H9 (cell line): ENCODE results near the gene DLK1. TPM values are rescaled to one million over a fixed set of nuclear protein-coding genes. Genes with fewer than 3 reads are reported as not detected.
A peak's percentile ranks its signal among the peaks of the same experiment; 100 is the strongest.

ENCODE experiments used
- DNase-seq: peaks from one replicate; pipeline ENCODE4 v3.0.0-alpha.2; 2017
- H2AFZ ChIP-seq: one replicate; pipeline ENCODE4 v1.6.1; 2013; ENCODE audit warnings: mild to moderate bottlenecking, low read length, control low read depth, moderate library complexity
- H2AK5ac ChIP-seq: 2 replicates; pipeline ENCODE4 v1.6.1; 2013; ENCODE audit warnings: low read length, control low read depth, mixed read lengths; ENCODE audit not compliant: insufficient read length
- H2BK120ac ChIP-seq: one replicate; pipeline ENCODE4 v1.6.1; 2013; ENCODE audit warnings: low read depth, mild to moderate bottlenecking, low read length, control low read depth, inconsistent platforms; ENCODE audit not compliant: poor library complexity, severe bottlenecking
- H2BK12ac ChIP-seq: 2 replicates; pipeline ENCODE4 v1.6.1; 2013; ENCODE audit warnings: low read length, control low read depth, mixed read lengths, low read depth; ENCODE audit not compliant: insufficient read length
- H2BK15ac ChIP-seq: 2 replicates; pipeline ENCODE4 v1.6.1; 2013; ENCODE audit warnings: low read depth, low read length, control low read depth
- H2BK20ac ChIP-seq: one replicate; pipeline ENCODE4 v1.6.1; 2013; ENCODE audit warnings: low read depth, mild to moderate bottlenecking, low read length, control low read depth, inconsistent platforms; ENCODE audit not compliant: poor library complexity, severe bottlenecking
- H2BK5ac ChIP-seq: 2 replicates; pipeline ENCODE4 v1.6.1; 2013; ENCODE audit warnings: low read length, control low read depth, mixed read lengths; ENCODE audit not compliant: insufficient read length
- H3K14ac ChIP-seq: 2 replicates; pipeline ENCODE4 v1.6.1; 2013; ENCODE audit warnings: low read length, control low read depth; ENCODE audit not compliant: insufficient read depth
- H3K18ac ChIP-seq: 2 replicates; pipeline ENCODE4 v1.6.1; 2013; ENCODE audit warnings: low read depth, mild to moderate bottlenecking, mixed read lengths, low read length, control low read depth; ENCODE audit not compliant: insufficient read length
- H3K23ac ChIP-seq: 2 replicates; pipeline ENCODE4 v1.6.1; 2013; ENCODE audit warnings: low read length, control low read depth, mixed read lengths, low read depth; ENCODE audit not compliant: insufficient read length
- H3K23me2 ChIP-seq: 2 replicates; pipeline ENCODE4 v1.6.1; 2013; ENCODE audit warnings: low read depth, mild to moderate bottlenecking, mixed read lengths, low read length, control low read depth; ENCODE audit not compliant: insufficient read length, poor library complexity, severe bottlenecking
- H3K27ac ChIP-seq: 2 replicates; pipeline ENCODE4 v1.5.1; 2013; ENCODE audit warnings: low read length, control low read depth, mixed read lengths, low read depth; ENCODE audit not compliant: insufficient read length
- H3K27me3 ChIP-seq: 2 replicates; pipeline ENCODE4 v1.6.1; 2013; ENCODE audit warnings: low read length, control low read depth, inconsistent platforms; ENCODE audit not compliant: insufficient read depth
- H3K4ac ChIP-seq: 2 replicates; pipeline ENCODE4 v1.6.1; 2013; ENCODE audit warnings: low read depth, mild to moderate bottlenecking, control low read depth, inconsistent platforms, low read length, moderate library complexity
- H3K4me1 ChIP-seq: 2 replicates; pipeline ENCODE4 v1.6.1; 2013; ENCODE audit warnings: low read length, control low read depth, inconsistent platforms; ENCODE audit not compliant: insufficient read depth
- H3K4me2 ChIP-seq: 2 replicates; pipeline ENCODE4 v1.6.1; 2013; ENCODE audit warnings: low read length, control low read depth, mixed read lengths; ENCODE audit not compliant: insufficient read length, insufficient read depth
- H3K56ac ChIP-seq: 2 replicates; pipeline ENCODE4 v1.6.1; 2013; ENCODE audit warnings: low read depth, mild to moderate bottlenecking, mixed read lengths, low read length, control low read depth; ENCODE audit not compliant: insufficient read length
- H3K79me1 ChIP-seq: 2 replicates; pipeline ENCODE4 v1.6.1; 2013; ENCODE audit warnings: low read depth, mild to moderate bottlenecking, moderate library complexity, low read length, control low read depth, inconsistent platforms; ENCODE audit not compliant: insufficient read depth, poor library complexity, severe bottlenecking
- H3K79me2 ChIP-seq: 2 replicates; pipeline ENCODE4 v1.6.1; 2013; ENCODE audit warnings: low read length, control low read depth, inconsistent platforms; ENCODE audit not compliant: insufficient read depth
- H3K9ac ChIP-seq: 2 replicates; pipeline ENCODE4 v1.6.1; 2013; ENCODE audit warnings: low read length, control low read depth, mixed read lengths; ENCODE audit not compliant: insufficient read length; ENCODE audit errors: extremely low read depth
- H3K9me3 ChIP-seq: one replicate; pipeline ENCODE4 v1.6.1; 2013; ENCODE audit warnings: low read depth, low read length, inconsistent platforms; ENCODE audit not compliant: control insufficient read depth
- H3T11ph ChIP-seq: one replicate; pipeline ENCODE4 v1.6.1; 2013; ENCODE audit warnings: mild to moderate bottlenecking, low read length, control low read depth, inconsistent platforms
- H4K20me1 ChIP-seq: one replicate; pipeline ENCODE4 v1.6.1; 2013; ENCODE audit not compliant: control insufficient read depth, insufficient read length, insufficient read depth
- H4K5ac ChIP-seq: 2 replicates; pipeline ENCODE4 v1.6.1; 2013; ENCODE audit warnings: low read depth, mild to moderate bottlenecking, mixed read lengths, low read length, control low read depth; ENCODE audit not compliant: insufficient read length
- H4K8ac ChIP-seq: replicated peaks from 2 replicates; pipeline ENCODE4 v1.6.1; 2013; ENCODE audit warnings: low read length, control low read depth, mixed read lengths, low read depth; ENCODE audit not compliant: insufficient read length
- H4K91ac ChIP-seq: 2 replicates; pipeline ENCODE4 v1.6.1; 2013; ENCODE audit warnings: low read depth, mild to moderate bottlenecking, moderate library complexity, mixed read lengths, low read length, control low read depth; ENCODE audit not compliant: insufficient read length
- H3K27ac Mint-ChIP-seq, 3 experiments: 2 replicates in 2 of 3; 3 replicates in 1 of 3; pipeline ENCODE4 v1.8.0; 2020 to 2021; ENCODE audit warnings: mixed read lengths in 3 of 3, mild to moderate bottlenecking in 1 of 3, moderate library complexity in 1 of 3
- H3K27me3 Mint-ChIP-seq: 2 replicates; pipeline ENCODE4 v1.8.0; 2021; ENCODE audit warnings: low read depth, mild to moderate bottlenecking, moderate library complexity, mixed read lengths
- H3K36me3 Mint-ChIP-seq, 3 experiments: 2 replicates in 2 of 3; 3 replicates in 1 of 3; pipeline ENCODE4 v1.8.0; 2020 to 2021; ENCODE audit warnings: low read depth in 3 of 3, mixed read lengths in 3 of 3; ENCODE audit not compliant: insufficient read depth in 1 of 3
- H3K4me1 Mint-ChIP-seq, 2 experiments: 2 replicates each; pipeline ENCODE4 v1.8.0; 2020; ENCODE audit warnings: mixed read lengths in 2 of 2
- H3K4me3 Mint-ChIP-seq, 2 experiments: 2 replicates in 1 of 2; 3 replicates in 1 of 2; pipeline ENCODE4 v1.8.0; 2020 to 2021; ENCODE audit warnings: mild to moderate bottlenecking in 2 of 2, mixed read lengths in 2 of 2, moderate library complexity in 1 of 2
- H3K9me3 Mint-ChIP-seq, 2 experiments: 2 replicates in 1 of 2; 3 replicates in 1 of 2; pipeline ENCODE4 v1.8.0; 2020; ENCODE audit warnings: mild to moderate bottlenecking in 2 of 2, mixed read lengths in 2 of 2, moderate library complexity in 1 of 2
- WGBS: extraction: QIAGEN DNeasy Blood & Tissue Kit; methylation state at CpG from one replicate; pipeline ENCODE4 v1.1.7; 2013; ENCODE audit warnings: missing lambda C conversion rate, low lambda C conversion rate, mixed read lengths; ENCODE audit not compliant: insufficient read length; ENCODE audit errors: extremely low coverage; 5-methylcytosine and 5-hydroxymethylcytosine counted together
- total RNA-seq: library from RNA; stranded (reverse); gene quantifications from 2 replicates; pipeline ENCODE4 v1.2.1, GENCODE V29; 2021
- TF ChIP-seq, protein P1 (sequence below): fragments of 200-600 bp; sonication (generic); conservative IDR thresholded peaks from 3 replicates; pipeline ENCODE4 v1.8.0; 2021; ENCODE audit warnings: antibody characterized with exemption, mild to moderate bottlenecking

Gene DLK1
- total RNA-seq, 1 experiment from 2014 or later: 2.8 TPM

DNA sequence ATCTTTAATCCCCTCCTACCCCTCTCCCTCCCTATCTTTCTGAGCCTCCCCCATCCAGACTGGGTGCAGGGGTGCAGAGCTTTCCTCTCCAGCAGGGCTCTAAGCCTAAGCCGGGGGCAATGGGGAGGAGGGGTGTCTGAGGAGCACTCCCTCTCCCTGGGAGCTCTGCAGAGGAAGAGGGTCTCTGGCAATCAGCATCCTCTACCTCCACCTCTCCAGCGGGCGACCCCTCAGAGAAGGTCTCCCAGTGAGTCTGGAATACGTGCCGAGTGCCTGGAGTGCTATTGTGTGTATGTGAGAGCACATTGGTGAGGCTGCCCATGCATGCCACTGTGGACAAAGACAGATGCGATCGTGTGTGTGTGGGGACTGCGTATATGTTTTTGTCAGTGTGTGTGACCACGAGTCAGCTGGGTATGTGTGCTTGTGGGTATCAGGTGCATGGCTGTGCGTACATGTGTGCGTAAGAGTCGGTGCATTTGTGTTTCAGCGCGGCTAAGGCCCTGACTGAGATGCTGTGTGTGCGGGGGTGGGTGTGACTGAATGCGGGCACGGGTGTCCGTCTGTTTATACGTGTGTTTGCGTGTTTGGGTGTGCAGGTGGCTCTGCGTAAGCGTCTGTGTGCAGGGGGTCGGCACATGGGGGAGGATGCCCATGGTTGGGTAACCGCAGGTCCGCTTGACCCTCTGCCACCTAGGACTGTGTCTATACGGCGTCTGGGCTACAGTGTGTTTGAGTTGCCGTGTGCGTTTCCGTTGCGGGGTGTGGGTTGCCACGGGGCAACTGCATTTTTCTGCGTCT lies 905 bp upstream of the DLK1 start:
- H3K4me1 Mint-ChIP-seq: peaks cover 13 to 55% of the 10 kb centered on the region in 2 experiments
- peaks cover 79% of the 10 kb centered on the region for H3K27me3 Mint-ChIP-seq
- no peaks in the 10 kb centered on the region for H3K4me1 ChIP-seq

More for the DNA sequence above, 905 bp upstream of the DLK1 start:
- TF ChIP-seq, protein P1, sequence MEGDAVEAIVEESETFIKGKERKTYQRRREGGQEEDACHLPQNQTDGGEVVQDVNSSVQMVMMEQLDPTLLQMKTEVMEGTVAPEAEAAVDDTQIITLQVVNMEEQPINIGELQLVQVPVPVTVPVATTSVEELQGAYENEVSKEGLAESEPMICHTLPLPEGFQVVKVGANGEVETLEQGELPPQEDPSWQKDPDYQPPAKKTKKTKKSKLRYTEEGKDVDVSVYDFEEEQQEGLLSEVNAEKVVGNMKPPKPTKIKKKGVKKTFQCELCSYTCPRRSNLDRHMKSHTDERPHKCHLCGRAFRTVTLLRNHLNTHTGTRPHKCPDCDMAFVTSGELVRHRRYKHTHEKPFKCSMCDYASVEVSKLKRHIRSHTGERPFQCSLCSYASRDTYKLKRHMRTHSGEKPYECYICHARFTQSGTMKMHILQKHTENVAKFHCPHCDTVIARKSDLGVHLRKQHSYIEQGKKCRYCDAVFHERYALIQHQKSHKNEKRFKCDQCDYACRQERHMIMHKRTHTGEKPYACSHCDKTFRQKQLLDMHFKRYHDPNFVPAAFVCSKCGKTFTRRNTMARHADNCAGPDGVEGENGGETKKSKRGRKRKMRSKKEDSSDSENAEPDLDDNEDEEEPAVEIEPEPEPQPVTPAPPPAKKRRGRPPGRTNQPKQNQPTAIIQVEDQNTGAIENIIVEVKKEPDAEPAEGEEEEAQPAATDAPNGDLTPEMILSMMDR: no peak
- H2BK15ac ChIP-seq: no peak overlapping the region
- no peak overlapping the region for H3K27ac ChIP-seq
- H2BK5ac ChIP-seq: no peak overlapping the region
- Mint-ChIP-seq H3K27ac (no peak overlapping the region), H3K36me3 (peaks cover 0 to 4% (median 0%) of the 10 kb centered on the region in 3 experiments; a peak in 3 of 7 replicates), H3K9me3 (peaks cover 5 to 8% of the 10 kb centered on the region in 2 experiments), H3K4me3 (peak overlapping the region; percentile 49 to 77)
- no peak overlapping the region for H2BK12ac ChIP-seq
- no peaks in the 10 kb centered on the region for H4K20me1 ChIP-seq
- H3K4ac ChIP-seq: no peak overlapping the region
- no CpG with 5 or more reads among the region's 33 CpGs for WGBS
- H3K23ac ChIP-seq: no peak overlapping the region
- H4K8ac ChIP-seq: no peak overlapping the region
- no peak overlapping the region for H4K91ac ChIP-seq
- H3T11ph ChIP-seq: no peak overlapping the region
- H2BK120ac ChIP-seq: no peak overlapping the region
- peaks cover 8% of the 10 kb centered on the region for H3K23me2 ChIP-seq
- H2BK20ac ChIP-seq: no peak overlapping the region
- no peak overlapping the region for H3K56ac ChIP-seq
- H3K18ac ChIP-seq: no peak overlapping the region
- H3K9ac ChIP-seq: no peak overlapping the region
- H3K79me1 ChIP-seq: no peaks in the 10 kb centered on the region
- no peak overlapping the region for H4K5ac ChIP-seq
- no peaks in the 10 kb centered on the region for H3K9me3 ChIP-seq
- no peak for DNase-seq
- H3K4me2 ChIP-seq: peak overlapping the region; percentile 26
- H2AK5ac ChIP-seq: no peak overlapping the region
- no peak overlapping the region for H3K14ac ChIP-seq
- peaks cover 24% of the 10 kb centered on the region; the same call in 1 of the 2 replicates for H3K27me3 ChIP-seq
- no peaks in the 10 kb centered on the region for H3K79me2 ChIP-seq
- no peak overlapping the region for H2AFZ ChIP-seq
